ENCODE measurements around the gene MARVELD1. TPM values are rescaled to one million over a fixed set of nuclear protein-coding genes. Genes with fewer than 3 reads are reported as not detected.

The MARVELD1 gene
- total RNA-seq, 1 experiment from 2014 or later, result 53.1 TPM

DNA sequence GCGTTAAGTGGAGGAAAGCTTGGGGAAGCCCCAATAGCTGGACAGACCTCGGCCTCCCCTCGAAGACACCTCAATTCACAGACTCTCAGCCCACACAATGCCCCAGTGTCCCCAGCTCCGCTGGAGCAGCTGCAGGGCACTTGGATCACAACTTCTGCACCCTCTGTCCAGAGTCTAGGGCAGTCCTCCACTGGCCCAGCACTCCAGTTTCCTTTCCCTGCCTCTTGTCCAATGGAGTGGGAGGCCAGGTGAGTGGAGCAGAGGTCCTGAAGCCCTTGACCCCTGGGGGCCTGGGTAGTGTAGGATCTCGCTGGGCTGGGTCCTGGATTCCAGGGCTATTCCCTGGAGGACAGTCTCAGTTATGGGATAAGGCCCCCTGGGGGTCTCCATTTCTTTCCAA lies 46.4 kb downstream of the MARVELD1 start:
- TF ChIP-seq SIN3A (IDR thresholded peaks at IDR 0.05; ENCODE audit: borderline replicate concordance, insufficient read depth, low read depth, low read length) (no peak), POLR2AphosphoS5 (IDR thresholded peaks at IDR 0.05; ENCODE audit: low read depth, low read length) (no peak), TCF7L2 (IDR thresholded peaks at IDR 0.05; ENCODE audit: low read depth, low read length) (no peak)
- TF ChIP-seq, protein P1, sequence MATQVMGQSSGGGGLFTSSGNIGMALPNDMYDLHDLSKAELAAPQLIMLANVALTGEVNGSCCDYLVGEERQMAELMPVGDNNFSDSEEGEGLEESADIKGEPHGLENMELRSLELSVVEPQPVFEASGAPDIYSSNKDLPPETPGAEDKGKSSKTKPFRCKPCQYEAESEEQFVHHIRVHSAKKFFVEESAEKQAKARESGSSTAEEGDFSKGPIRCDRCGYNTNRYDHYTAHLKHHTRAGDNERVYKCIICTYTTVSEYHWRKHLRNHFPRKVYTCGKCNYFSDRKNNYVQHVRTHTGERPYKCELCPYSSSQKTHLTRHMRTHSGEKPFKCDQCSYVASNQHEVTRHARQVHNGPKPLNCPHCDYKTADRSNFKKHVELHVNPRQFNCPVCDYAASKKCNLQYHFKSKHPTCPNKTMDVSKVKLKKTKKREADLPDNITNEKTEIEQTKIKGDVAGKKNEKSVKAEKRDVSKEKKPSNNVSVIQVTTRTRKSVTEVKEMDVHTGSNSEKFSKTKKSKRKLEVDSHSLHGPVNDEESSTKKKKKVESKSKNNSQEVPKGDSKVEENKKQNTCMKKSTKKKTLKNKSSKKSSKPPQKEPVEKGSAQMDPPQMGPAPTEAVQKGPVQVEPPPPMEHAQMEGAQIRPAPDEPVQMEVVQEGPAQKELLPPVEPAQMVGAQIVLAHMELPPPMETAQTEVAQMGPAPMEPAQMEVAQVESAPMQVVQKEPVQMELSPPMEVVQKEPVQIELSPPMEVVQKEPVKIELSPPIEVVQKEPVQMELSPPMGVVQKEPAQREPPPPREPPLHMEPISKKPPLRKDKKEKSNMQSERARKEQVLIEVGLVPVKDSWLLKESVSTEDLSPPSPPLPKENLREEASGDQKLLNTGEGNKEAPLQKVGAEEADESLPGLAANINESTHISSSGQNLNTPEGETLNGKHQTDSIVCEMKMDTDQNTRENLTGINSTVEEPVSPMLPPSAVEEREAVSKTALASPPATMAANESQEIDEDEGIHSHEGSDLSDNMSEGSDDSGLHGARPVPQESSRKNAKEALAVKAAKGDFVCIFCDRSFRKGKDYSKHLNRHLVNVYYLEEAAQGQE (IDR thresholded peaks at IDR 0.05; ENCODE audit: insufficient read depth in 1 of 2, low read depth in 2 of 2, low read length in 1 of 2), result no peak
- TF ChIP-seq, protein P2, sequence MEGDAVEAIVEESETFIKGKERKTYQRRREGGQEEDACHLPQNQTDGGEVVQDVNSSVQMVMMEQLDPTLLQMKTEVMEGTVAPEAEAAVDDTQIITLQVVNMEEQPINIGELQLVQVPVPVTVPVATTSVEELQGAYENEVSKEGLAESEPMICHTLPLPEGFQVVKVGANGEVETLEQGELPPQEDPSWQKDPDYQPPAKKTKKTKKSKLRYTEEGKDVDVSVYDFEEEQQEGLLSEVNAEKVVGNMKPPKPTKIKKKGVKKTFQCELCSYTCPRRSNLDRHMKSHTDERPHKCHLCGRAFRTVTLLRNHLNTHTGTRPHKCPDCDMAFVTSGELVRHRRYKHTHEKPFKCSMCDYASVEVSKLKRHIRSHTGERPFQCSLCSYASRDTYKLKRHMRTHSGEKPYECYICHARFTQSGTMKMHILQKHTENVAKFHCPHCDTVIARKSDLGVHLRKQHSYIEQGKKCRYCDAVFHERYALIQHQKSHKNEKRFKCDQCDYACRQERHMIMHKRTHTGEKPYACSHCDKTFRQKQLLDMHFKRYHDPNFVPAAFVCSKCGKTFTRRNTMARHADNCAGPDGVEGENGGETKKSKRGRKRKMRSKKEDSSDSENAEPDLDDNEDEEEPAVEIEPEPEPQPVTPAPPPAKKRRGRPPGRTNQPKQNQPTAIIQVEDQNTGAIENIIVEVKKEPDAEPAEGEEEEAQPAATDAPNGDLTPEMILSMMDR (IDR thresholded peaks at IDR 0.05), result no peak
- no peaks in the 10 kb centered on the region for H3K4me1 ChIP-seq (ENCODE audit: control insufficient read depth, insufficient read depth, low read length)
- H3K4me3 ChIP-seq (ENCODE audit: low read depth in 2 of 2, low read length in 2 of 2), result no peak overlapping the region
- intact Hi-C loops (cut with micrococcal nuclease; ENCODE audit: unreplicated experiment) (loop anchor here (1.0 kb wide), 1 partner anchor 109 kb away; no protein-coding TSS in a partner anchor), in situ Hi-C loops (cut with HindIII; ENCODE audit: low pct_unique_long_range_greater_than_20kb, low sequenced_read_pairs) (no loop called here)
- no TSS peak for BruUV-seq (replicated peaks)
- ChIA-PET CTCF (no interaction called here), POLR2A (no interaction called here)
- DNase-seq (ENCODE audit: low read depth, low spot score), result no peak
- no peaks in the 10 kb centered on the region for H3K27me3 ChIP-seq (ENCODE audit: control insufficient read depth, insufficient read depth, low read length)
- no peaks in the 10 kb centered on the region for H3K36me3 ChIP-seq (ENCODE audit: control insufficient read depth, insufficient read depth, low read length)
- no peak for ATAC-seq
- no peaks in the 10 kb centered on the region for H3K9me3 ChIP-seq (ENCODE audit: control insufficient read depth, insufficient read depth, low read depth, low read length)
- H3K27ac ChIP-seq (ENCODE audit: low read length), result no peak overlapping the region

- ChIA-PET POLR2A (no interaction called here), CTCF (no interaction called here)
- DNase-seq (ENCODE audit: low read depth, low spot score) (no peak), ATAC-seq (no peak)
- intact Hi-C loops (cut with micrococcal nuclease; ENCODE audit: unreplicated experiment), result no loop called here
- no peaks in the 10 kb centered on the region for H3K36me3 ChIP-seq (ENCODE audit: control insufficient read depth, insufficient read depth, low read length)
- BruUV-seq (replicated peaks), result no TSS peak
- in situ Hi-C loops (cut with HindIII; ENCODE audit: low pct_unique_long_range_greater_than_20kb, low sequenced_read_pairs), result no loop called here
- no peak overlapping the region for H3K4me3 ChIP-seq (ENCODE audit: low read depth in 2 of 2, low read length in 2 of 2)
- H3K9me3 ChIP-seq (ENCODE audit: control insufficient read depth, insufficient read depth, low read depth, low read length), result no peaks in the 10 kb centered on the region
- TF ChIP-seq POLR2AphosphoS5 (IDR thresholded peaks at IDR 0.05; ENCODE audit: low read depth, low read length) (no peak), SIN3A (IDR thresholded peaks at IDR 0.05; ENCODE audit: borderline replicate concordance, insufficient read depth, low read depth, low read length) (no peak), TCF7L2 (IDR thresholded peaks at IDR 0.05; ENCODE audit: low read depth, low read length) (no peak)
- TF ChIP-seq, protein P1 (IDR thresholded peaks at IDR 0.05; ENCODE audit: insufficient read depth in 1 of 2, low read depth in 2 of 2, low read length in 1 of 2), result no peak
- TF ChIP-seq, protein P2 (IDR thresholded peaks at IDR 0.05), result no peak
- H3K27ac ChIP-seq (ENCODE audit: low read length), result no peak overlapping the region
- no peaks in the 10 kb centered on the region for H3K4me1 ChIP-seq (ENCODE audit: control insufficient read depth, insufficient read depth, low read length)
- H3K27me3 ChIP-seq (ENCODE audit: control insufficient read depth, insufficient read depth, low read length), result no peaks in the 10 kb centered on the region
Measured at GRCh38 chr10:97760461-97761257, 47.1 kb downstream of the MARVELD1 start.

All from Panc1 (cell line).